ENCODE results near the gene ABLIM2.
A peak's percentile ranks its signal among the peaks of the same experiment; 100 is the strongest.

ABLIM2 gene

GRCh38 chr4:7993671-7994070 lies 164.9 kb downstream of the ABLIM2 start:
- no peak for DNase-seq

GRCh38 chr4:7992846-7993245 lies 165.8 kb downstream of the ABLIM2 start:
- no peak for DNase-seq

GRCh38 chr4:7990807-7991459 lies 167.7 kb downstream of the ABLIM2 start:
- no peak for DNase-seq

DNA sequence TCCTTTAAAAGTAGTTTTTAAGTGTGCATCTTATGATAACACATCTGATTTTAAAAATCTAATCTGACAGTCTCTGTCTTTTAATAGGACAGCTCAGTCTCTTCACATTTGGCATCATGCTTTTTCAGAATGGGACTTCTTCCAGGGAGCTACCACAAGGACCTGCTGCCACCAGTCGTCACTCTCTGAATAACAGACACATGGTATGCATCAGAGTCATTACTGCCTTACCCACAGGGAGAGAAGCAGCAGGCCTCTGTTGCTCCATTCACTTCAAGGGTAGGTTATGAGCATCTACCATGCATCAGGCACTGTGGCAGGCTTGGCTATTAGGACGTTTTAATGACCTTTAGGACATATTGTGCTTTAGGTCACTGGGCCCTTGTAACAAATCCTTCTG lies 169.0 kb downstream of the ABLIM2 start:
- DNase-seq, result no peak

- no peak for DNase-seq
These were observed 170.2 kb downstream of the ABLIM2 start for GRCh38 chr4:7988437-7988836.

DNA sequence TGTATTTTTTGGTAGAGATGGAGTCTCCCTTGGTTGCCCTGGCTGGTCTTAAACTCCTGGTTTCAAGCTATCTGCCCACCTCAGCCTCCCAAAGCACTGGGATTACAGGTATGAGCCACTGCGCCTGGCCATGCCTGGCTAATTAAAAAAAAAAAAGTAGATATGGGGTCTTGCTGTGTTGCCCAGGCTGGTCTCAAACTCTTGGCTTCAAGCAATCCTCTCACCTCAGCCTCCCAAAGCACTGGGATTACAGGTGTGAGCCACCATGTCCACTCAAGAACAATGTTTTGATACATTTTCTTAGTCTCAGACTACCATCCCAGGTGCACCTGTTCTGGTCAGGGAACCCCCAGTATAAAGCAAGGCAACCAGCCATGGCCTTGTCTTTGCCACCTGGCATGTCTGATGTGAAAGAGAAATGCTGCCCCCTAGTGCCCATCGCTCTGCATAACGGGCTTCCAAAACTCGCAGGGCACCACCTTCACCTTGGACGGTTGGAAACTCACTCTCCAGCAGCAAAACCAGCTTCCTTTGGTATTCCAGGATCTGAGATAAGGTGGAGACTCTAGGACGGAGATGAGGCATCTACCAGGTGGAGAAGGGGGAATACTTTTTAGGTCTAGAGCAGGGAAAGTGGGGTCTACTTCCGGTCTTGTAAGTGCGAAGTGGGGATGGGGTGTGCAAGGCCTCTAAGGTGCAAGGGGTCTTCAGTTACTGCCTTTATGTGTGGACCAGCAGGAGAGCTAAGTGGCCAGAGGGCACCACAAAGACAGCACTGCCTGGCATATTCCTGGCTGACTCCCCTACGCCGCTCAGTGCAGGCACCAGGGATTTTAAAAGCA lies 171.2 kb downstream of the ABLIM2 start:
- DNase-seq, result peak; percentile 87

GRCh38 chr4:7985891-7986441 lies 172.6 kb downstream of the ABLIM2 start:
- DNase-seq, result peak in 1 of 2 experiments; percentile 31

DNA sequence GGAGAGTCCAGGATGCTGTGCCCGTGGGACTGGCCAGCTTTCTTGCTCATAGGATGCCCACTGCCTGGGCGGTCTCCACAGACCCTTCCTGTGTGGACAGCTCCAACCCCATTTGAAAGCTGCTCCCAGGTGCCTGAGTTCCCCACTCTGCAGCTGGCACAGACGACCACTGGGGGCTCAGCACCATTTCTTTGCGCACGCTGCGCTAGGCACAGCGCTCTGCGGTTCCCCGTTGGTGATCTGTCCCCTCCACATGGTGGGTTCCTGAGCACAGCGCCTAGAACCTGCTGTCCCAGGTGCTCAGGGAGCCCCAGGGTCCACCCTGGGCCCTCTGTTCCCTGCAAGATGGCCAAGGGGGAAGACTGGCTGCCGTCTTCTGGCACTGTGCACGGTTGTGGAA lies 173.5 kb downstream of the ABLIM2 start:
- DNase-seq, result no peak

- DNase-seq, result no peak
These were observed 174.2 kb downstream of the ABLIM2 start for GRCh38 chr4:7984286-7984925.

DNA sequence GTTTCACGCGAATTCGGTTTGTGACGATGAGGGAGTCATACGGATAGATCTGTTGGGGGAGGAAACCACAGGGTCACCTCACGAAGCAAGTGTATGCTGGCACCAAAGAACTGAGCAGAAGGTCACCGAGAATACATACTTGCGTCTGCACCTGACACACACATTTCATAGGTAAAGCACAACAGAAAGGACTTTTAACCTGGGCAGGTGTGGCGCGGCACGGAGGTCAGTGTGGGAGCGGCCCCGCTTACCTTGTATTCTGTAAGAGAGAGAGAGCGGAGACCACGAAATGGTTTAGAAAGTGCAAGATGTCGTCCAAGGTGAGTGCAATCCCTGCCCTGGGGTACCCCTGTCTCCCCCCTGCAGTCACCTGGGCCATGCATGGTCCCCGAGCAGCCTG lies 175.3 kb downstream of the ABLIM2 start:
- no peak for DNase-seq

DNA sequence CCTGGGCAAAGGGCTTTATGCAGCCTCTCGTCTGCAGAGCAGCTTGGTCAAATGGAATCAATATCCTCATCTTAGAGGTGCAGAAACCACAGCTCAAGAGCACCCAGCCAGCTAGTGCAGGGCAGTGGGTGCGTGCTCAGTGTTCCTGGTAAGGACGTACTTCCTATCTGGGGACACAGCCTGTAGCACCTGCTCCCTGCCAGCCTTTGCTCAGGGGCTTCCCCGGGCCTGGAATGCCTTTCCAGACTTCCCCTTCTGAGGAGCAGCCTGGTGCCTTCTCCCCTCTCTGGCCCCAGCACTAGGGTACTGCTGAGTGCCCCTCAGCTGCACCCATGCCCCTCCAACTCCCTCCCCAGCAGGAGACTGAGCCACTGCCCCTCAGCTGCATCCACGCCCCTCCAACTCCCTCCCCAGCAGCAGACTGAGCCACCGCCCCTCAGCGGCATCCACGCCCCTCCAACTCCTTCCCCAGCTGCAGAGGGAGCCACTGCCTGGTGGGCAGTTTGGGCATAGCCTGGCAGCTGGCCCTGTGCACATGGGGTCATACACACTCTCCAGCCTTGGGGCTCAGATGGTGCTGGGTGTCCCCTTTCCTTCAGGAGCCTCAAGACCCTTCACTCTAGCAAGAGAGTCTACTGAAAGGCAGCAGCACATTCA lies 176.7 kb downstream of the ABLIM2 start:
- no peak for DNase-seq

- no peak for DNase-seq
These were observed 178.6 kb downstream of the ABLIM2 start for GRCh38 chr4:7980036-7980435.

GRCh38 chr4:7979652-7979968 lies 179.0 kb downstream of the ABLIM2 start:
- DNase-seq, result no peak

DNA sequence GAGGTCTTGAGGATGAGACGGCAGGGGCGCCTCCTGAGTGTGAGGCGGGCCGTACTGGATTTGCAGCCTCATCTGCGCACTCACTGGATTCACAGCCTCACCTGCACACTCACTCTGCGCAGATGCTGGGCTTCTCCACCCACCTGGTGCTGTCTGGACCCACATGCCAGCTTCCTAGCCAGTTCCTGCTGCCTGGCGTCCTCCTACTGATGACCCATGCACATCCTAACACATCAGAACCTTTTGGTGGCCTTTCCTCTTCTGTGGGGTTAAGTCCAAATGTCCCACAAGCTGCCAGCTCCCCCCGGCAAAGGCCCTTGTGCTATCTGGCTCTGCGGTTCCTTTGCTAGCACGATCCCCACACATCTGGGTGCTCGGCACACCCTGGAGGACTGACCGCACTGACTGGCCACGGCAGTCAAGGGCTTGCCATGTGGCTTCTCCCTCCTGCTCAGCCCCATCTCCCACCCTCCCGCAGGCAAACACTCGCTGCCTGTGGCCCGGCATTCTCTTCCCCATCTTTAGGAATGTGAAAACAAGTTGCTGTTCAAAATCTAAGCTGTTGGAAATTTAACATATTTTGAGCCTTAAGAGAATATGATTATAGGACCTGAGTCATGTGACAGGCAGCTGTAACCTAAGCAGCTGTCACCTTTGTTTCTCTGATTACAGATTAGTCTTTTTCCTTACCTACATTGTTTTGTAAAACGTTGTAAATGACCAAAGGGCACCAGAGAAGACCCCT lies 179.5 kb downstream of the ABLIM2 start:
- DNase-seq, result no peak

GRCh38 chr4:7978489-7978888 lies 180.1 kb downstream of the ABLIM2 start:
- no peak for DNase-seq

DNA sequence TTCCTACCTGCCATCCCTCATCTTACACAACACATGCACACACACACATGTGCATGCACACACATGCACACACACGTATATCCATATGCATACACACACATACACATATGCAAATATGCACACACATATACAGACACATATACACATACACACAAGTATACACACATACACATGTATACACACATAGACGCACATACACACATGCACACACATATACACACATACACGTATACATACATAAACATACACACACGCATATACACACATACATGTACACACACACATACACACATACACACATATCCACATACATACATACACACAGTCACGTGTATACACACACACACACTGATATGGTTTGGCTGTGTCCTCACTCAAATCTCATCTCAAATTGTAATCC lies 182.0 kb downstream of the ABLIM2 start:
- no peak for DNase-seq

- no peak for DNase-seq
These were observed 182.6 kb downstream of the ABLIM2 start for GRCh38 chr4:7976025-7976424.

DNA sequence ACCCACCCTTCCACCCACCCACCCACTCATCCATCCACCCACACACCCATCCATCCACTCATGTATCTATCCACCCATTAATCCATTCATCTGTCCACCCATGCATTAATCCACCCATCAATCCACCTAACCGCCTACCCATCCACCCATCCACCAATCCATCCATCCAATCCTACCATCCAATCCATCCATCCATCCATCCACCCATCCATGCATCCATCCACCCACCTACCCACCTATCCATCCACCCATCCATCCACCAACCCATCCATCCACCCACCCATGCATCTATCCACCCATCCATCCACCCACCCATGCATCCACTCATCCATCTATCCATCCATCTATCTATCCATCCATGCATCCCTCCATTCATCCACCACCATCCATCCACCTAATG lies 184.2 kb downstream of the ABLIM2 start:
- DNase-seq, result no peak

DNA sequence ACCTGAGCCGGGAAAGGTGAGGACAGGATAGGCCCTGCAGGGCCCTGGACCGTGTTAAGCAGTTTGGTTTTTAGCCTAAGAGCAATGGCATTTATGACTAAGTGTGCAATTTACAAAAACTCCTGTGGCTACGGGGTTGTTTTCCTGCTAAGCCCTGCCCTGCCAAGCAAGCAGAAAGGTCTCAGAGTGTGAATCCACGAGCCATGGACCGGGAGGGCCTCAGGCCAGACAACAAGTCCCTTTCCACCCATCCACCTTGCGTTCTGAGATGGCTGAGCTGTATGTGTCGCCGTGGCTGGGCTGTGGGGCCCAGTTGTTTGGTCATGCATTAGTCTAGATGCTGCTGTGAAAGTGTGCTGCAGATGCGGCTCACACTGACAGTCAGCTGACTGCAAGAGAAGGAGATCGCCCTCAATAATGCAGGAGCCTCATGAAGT lies 185.1 kb downstream of the ABLIM2 start:
- peak; percentile 36 to 43 for DNase-seq

DNA sequence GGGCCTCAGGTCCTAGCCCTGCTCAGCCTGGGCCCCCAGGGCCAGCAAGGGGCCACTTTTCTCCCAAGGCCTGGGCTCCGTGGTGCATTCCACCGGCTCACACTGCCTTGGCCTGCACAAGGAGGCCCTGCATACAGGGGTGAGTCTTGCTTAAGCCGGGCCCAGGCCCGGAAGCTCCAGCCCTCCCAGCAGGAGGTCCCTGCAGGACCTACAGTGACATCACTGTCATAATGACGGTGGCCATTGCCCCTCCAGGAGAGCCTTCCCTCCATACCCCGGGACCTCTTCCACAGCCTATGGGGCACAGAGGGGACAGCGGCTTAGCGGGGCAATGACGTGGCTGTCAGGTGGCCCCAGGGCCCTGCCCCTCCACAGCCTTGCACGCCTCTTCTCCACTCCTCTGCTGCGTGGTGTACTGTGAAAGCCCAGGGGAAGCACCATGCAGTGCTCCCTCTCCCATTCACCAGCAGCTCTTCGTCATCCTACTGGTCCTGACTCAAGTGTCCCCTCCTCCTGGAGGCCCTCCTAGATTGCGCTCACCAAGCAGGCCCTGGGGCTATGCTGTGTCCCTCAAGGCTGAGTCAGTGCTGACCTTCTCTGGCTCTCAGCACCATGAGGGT lies 186.6 kb downstream of the ABLIM2 start:
- peak; percentile 32 to 40 for DNase-seq

DNA sequence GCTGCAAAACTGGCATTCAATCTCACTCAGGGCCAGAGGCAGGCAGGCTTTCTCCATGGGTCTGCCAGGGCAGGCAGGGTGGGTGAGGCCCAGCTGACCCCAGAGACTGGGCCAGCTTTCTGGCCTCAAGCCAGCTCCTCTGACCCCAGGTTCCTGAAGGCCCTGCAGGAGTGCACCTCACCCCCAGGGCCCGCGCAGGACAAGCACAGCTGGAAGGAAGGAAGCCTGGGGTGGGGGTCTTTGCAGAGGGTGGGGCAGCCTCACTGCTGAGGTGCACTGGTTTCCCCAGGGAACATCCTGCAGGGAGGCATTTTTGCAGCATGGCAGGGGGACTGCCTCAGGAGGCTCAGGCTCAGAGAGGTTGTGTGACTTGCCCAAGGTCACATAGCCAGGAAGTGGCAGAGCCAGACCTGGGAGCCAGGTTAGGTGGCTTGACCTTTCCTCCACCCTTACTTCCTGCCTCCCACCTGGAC lies 187.4 kb downstream of the ABLIM2 start:
- no peak for DNase-seq

All from activated T-cell treated with anti-CD3 and anti-CD28 coated beads, Interleukin-2, amount 50 U/mL, for 48 hours (primary cell).